KBM-7 (cell line): ENCODE results near the gene REL.
"Not testable (repeated sequence)": the region's sequence is repeated elsewhere in the genome, so short reads cannot be mapped to it uniquely, and the experiment has no call there.

Experiments used
- DNase-seq: peaks from one replicate; pipeline ENCODE4 v3.0.0-alpha.2; 2015
- in situ Hi-C: fragments of 300-500 bp; cut with MboI; formaldehyde crosslinking; loops from 2 replicates; pipeline ENCODE4 v1.14.3; 2020; ENCODE audit warnings: low sequenced_read_pairs, low pct_unique_long_range_greater_than_20kb, mixed read lengths

The REL gene

DNA sequence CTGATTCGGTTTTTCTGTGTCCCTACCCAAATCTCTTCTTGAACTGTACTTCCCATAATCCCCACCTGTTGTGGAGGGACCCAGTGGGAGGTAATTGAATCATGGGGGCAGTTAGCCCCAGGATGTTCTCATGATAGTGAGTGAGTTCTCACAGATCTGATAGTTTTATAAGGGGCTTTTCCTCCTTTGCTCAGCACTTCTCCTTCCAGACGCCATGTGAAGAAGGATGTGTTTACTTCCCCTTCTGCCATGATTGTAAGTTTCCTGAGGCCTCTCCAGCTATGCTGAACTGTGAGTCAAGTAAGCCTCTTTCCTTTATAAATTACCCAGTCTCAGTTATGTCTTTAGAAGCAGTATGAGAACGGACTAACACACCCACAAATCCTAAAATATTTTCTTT, 16.0 kb upstream of the REL start:
- in situ Hi-C loops, DNase-seq: not testable (repeated sequence)

DNA sequence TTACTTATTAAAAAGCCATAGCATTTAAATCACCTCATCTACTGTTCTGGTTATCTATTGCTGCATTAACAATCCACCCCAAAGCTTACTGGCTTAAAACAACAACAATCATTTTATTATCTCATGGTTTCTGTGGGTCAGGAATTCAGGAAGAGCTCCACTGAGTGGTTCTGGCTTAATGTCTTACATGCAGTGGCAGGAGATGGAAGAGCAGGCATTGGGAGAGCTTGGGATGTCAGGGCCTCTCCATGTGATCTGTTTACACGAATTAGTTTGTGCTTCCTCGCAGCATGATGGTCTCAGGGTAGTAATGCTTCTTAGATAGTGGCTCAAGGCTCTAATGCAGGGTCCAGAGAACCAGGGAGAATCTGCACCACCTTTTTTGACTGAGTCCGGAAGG, 14.4 kb upstream of the REL start:
- in situ Hi-C loops, result no loop called here
- DNase-seq, result no peak

DNA sequence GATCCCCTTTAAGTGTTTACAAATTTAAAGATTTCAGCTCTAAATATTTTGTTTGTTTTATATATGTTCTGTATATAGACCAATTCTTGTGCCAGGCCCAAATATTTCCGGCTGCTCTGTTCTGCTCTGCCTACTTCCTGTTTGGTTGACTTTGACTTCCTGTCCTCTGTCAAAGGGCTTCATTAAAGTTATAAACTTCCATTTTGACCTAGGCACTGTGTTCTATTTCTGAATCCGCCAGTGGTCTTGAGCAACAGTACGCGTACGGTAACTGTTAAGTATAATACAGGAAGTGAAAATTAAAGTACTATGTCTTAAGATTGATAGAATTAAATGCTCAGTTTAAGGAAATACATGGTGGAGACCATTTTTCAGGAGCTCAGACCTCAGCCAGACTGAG, 13.5 kb upstream of the REL start:
- in situ Hi-C loops, result no loop called here

DNA sequence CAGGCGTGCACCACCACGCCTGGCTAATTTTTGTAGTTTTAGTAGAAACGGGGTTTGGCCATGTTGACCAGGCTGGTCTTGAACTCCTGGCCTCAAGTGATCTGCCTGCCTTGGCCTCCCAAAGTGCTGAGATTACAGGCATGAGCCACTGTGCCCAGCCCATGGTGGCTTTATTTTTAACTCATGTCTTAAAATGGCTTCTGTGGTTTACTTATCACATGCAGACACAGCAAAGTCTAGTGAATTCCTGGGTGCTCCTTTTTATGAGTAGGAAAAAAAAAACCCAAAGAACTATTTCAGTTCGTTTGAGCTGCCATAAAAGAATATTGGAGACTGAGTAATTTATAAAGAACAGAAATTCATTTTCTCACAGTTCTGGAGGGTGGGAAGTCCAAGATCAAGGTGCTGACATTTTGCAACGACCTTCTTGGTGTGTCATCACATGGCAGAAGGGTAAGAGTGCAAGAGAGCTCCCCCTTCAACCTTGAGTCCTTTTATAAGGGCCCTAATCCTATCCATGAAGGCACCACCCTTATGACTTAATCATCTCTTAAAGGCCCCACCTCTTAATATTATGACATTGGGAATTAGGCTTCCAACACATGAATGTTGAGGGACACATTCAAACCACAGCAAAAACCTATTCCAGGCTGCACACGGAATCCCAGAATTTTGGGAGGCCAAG, 12.6 kb upstream of the REL start:
- no peak for DNase-seq
- in situ Hi-C loops, result no loop called here

More for the DNA sequence above, 13.5 kb upstream of the REL start:
- peak; percentile 84 for DNase-seq

GRCh38 chr2:60872510-60872928, 8.9 kb upstream of the REL start:
- in situ Hi-C loops, result no loop called here
- no peak for DNase-seq

DNA sequence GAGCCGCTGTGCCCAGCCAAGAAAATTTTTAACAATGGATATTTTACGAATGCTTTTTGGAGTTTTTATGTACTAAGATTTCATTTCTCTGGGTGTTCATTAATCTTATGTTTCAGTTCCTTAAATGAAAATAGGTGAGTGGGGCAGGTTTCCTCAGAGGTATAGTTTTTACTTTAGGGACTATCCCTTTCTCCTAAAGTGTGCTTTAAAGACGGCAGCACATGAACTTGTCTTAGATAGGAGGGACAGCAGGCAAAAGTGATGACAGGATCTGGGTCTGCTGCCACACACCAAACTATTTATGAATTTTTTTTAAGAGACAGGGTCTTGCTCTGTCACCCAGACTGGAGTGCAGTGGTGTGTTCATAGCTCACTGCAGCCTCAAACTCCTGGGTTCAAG, 8.0 kb upstream of the REL start:
- DNase-seq, result no peak
- in situ Hi-C loops, result no loop called here

DNA sequence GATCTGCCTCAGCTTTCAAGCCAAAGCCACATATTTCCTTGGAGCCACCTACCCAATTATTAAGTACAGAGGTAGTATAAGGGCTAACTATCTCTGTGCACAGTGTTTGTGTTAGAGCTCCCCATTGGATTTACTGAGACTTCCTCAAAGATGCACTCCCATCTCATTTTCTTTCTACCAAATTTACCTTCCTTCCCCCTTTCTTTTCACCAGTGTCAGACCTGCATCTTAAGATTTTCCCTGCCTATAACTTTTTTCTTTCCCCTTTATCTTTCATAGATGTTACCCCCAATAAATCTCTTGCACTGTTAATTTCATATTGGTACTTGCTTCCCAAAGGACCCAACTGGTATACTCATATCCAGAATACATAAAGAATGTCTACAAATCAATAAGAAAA, 5.9 kb upstream of the REL start:
- in situ Hi-C loops, result no loop called here
- DNase-seq, result no peak

GRCh38 chr2:60880643-60881046, 729 bp upstream of the REL start:
- DNase-seq, result no peak

DNA sequence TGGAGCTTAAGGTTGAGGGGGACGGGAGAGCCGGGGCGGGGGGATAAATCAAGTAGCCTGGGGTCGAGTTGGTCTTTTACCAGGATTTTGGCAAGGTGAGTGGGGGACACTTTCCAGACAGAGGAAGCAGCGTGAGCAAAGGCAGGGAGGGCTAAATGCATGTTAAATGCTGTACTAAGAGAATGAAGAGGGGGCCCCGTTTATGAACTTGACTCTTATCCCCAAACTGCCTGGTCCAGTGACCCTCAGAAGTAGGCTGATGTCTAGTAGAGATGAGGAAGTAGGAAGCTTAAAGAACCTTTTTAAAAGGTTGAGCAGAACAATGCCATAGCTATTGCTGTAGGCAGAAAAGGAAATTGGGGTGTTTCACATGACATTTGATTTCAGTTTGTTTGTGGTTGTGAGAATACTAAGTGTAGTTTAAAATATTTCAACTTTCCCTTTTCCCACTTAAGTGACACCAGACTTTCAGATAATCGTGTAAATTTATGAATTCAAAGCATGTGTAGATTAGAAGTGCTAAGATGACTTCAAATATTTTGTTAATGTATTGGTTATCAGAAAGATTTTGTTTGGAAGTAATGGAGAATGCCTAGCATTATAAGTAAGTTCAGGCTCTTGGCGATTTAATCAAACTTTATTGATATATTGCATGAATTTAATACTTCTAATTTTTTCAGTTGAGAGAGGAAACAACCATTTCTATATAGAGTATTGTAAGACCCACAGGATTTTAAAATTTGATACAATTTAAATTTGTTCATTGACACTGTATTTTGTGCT, 1.8 kb downstream of the REL start:
- in situ Hi-C loops, result no loop called here
- peak; percentile 67 for DNase-seq

More at GRCh38 chr2:60880643-60881046, 729 bp upstream of the REL start:
- in situ Hi-C loops, result no loop called here

- in situ Hi-C loops, result no loop called here
- DNase-seq, result no peak
Observed at GRCh38 chr2:60883896-60884295, 2.5 kb downstream of the REL start.

DNA sequence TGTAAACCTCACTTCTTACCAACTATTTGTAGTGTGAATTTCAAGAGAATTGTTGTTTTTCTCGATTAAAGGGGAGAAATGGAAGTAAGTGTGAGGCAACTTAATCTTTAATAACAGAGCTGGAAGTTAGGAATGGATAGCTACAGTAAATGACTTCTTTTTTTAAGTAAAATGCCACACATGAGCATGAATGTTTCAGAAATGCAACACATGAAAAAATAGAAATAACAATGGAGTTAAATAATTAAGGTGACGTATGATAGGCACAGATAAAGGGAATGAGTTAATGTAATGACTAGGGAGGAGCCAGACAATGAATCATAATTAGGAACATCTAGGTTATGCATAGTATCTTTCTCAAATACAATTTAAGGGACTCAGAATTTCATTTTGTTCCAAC, 3.4 kb downstream of the REL start:
- DNase-seq, result no peak
- in situ Hi-C loops, result no loop called here

DNA sequence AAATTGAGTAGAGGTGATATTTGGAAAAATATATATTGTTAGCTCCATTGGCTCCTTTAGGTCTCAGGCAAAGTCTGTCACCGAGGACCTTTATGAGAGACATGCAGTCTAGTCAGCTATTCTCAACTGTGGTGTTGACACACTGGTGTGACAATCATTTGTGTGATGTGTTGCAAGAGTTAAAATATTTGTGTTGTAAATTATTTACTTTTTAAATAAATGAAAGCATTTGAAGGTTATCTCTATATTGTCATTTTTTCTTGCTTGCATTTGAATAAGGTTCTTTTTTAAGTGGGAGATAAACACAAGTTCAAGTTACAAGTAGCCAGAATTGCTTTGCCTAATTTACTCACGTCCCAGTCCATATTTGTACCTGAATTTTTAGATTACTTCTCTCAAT, 4.3 kb downstream of the REL start:
- in situ Hi-C loops, result no loop called here
- no peak for DNase-seq

DNA sequence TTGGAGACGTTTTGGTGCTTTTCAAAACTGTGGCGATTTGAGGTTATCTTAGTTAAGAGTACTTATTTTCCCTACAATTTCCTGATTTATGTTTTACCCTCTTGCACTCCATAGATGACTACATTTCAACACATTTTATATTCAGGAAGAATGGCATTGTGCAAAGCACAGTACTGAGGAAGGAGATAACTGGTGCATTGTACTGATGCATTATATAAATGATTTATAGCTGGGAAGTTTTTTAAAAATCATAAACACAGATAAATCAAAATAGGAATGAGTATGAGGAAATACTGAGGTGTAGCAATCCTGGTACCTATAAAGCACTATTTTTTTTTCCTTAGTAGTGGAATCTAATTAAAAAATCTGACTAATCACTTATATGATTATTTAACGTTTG, 5.6 kb downstream of the REL start:
- in situ Hi-C loops, result no loop called here
- no peak for DNase-seq

DNA sequence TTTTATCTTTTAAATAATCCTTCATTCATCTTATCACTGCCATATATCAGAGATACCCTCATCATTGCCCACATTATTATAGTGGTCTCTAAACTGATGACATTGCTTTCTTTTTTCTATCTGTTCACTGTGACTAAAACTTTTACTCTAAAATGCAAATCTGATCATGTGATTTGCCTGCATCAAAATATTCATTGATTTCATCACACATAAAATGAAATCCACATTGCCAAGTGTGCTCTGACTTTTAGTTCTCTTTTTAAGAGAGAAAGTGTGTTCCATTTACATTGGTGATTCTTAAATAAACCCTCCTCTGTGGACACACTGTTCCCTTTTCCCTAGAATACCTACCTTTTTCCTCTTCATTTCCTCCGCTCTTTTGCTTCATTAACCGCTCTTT, 7.5 kb downstream of the REL start:
- DNase-seq, result no peak
- in situ Hi-C loops, result no loop called here

DNA sequence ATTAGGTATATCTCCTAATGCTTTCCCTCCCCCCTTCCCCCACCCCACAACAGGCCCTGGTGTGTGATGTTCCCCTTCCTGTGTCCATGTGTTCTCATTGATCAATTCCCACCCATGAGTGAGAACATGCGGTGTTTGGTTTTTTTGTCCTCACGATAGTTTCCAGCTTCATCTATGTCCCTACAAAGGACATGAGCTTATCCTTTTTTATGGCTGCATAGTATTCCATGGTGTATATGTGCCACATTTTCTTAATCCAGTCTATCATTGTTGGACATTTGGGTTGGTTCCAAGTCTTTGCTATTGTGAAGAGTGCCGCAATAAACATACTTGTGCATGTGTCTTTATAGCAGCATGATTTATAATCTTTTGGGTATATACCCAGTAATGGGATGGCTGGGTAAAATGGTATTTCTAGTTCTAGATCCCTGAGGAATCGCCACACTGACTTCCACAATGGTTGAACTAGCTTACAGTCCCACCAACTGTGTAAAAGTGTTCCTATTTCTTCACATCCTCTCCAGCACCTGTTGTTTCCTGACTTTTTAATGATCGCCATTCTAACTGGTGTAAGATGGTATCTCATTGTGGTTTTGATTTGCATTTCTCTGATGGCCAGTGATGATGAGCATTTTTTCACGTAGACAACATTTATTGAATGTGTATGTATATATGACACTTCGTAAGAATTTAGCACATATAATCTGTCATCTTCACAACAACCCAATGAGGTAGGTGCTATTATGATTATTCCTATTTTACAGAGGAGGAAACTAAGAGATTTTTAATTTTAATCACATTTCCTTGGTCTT, 8.4 kb downstream of the REL start:
- in situ Hi-C loops, DNase-seq: not testable (repeated sequence)

DNA sequence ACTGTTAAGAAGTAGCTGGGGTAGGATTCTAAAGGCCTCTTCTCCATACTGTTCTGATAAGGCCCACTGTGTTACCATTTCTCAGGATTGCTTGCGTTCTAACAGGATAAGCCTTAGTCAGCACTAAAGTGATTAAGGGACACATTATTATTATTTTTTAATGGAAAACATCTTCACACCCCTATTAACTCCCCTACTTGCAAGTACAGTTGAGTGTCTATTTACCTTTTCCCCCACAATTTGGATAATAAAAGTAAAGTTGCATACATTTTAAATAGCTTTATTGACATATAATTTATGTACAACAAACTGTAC, 9.0 kb downstream of the REL start:
- in situ Hi-C loops, result no loop called here

GRCh38 chr2:60891180-60891579, 9.8 kb downstream of the REL start:
- in situ Hi-C loops, result no loop called here
- DNase-seq, result no peak

More for the DNA sequence above, 9.0 kb downstream of the REL start:
- no peak for DNase-seq

GRCh38 chr2:60898567-60898966, 17.2 kb downstream of the REL start:
- in situ Hi-C loops, result no loop called here
- DNase-seq, result no peak

- in situ Hi-C loops, result no loop called here
- no peak for DNase-seq
Observed at GRCh38 chr2:60899230-60899891, 18.0 kb downstream of the REL start.

GRCh38 chr2:60899892-60900249, 18.5 kb downstream of the REL start:
- in situ Hi-C loops, result no loop called here
- DNase-seq, result no peak
